GM10847 (cell line): ENCODE results near the gene LINC01488.

Experiments used
- POLR2A ChIP-seq: IDR thresholded peaks from 2 replicates; pipeline ENCODE4 v1.6.1; 2011; ENCODE audit not compliant: insufficient read length; ENCODE audit errors: extremely low read depth

LINC01488 gene

DNA sequence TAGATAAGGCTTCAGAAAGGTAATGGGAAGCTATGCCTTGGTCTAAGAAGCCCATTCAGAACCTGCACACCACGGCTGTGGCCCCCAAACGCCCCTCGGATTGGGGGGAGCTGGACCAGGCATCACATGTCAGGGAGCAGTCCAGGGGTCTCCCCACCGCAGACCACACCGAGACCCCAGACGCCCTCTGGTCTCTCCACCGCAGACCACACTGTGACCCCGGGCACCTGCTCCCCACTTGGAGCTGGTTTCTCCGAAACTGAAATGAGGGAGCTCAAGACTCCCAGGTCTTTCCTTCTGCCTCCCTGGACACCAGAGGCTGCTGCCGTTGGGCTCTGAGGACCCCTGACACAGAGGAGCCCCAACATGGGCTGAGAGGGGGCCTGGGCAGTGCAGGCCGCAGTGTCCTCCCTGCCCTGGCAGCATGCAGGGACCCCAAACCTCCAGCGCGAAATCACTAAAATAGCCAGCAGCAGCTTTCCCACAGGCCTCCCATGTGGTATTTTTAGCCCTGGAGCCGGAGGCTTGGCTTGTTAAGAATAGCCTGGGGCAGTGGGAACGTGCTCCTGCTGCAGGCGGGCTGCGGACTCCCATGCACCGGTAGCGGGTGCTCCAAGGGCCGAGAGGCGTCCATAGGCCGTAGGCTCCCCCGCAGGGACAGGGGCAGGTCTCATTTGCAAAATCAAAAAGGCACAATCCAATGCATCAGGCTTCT lies 7.7 kb downstream of the LINC01488 start:
- no peak for TF ChIP-seq POLR2A

DNA sequence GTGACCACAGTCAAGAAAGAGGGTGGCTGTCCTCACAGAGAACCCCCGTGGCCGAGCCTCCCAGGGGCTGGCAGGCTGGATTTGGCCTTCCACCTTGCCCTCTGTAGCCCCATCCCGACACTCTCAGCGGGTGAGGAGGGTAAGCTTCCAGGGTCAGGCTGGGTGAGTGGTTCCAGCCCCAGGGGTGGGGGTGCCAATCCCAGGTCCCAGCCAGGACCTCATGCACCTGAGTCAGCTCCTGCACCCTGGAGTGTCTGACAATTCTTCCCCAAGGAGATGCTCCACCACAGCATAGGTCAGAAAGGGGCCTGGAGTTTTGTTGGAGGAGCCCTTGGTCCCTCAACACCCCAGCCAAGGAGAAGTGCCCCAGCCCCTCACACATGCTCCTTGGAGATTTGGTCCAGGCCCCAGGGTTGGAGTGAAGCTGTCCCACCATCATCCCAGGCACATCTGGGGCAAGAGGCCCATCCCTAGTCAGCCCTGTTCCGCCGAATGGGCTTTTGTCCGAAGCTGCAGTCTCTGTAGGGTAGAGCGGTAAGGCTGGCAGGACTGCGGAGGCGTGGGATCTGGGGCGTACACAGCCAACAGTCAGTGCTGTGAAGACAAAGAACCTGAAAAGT lies 8.4 kb downstream of the LINC01488 start:
- TF ChIP-seq POLR2A = no peak

DNA sequence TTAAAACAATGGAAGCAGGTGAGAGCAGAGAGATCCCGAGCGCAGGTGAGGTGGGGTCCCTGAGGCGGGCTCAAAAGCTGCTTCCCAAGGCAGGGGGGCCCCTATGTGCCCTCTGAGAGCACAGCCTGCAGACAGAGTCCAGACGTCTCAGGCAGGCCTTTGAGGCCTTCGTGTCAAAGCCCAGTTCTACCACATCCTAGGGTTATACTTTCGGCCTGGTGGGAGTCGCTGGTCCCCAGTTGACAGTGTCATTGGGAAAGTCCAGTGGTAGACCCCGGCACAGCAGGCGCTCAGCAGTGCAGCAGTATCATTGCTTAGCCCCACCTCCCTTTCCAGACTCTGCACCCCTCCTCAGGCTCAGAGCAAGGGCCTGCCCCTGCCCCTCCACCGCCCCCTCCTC lies 9.1 kb downstream of the LINC01488 start:
- TF ChIP-seq POLR2A = no peak

DNA sequence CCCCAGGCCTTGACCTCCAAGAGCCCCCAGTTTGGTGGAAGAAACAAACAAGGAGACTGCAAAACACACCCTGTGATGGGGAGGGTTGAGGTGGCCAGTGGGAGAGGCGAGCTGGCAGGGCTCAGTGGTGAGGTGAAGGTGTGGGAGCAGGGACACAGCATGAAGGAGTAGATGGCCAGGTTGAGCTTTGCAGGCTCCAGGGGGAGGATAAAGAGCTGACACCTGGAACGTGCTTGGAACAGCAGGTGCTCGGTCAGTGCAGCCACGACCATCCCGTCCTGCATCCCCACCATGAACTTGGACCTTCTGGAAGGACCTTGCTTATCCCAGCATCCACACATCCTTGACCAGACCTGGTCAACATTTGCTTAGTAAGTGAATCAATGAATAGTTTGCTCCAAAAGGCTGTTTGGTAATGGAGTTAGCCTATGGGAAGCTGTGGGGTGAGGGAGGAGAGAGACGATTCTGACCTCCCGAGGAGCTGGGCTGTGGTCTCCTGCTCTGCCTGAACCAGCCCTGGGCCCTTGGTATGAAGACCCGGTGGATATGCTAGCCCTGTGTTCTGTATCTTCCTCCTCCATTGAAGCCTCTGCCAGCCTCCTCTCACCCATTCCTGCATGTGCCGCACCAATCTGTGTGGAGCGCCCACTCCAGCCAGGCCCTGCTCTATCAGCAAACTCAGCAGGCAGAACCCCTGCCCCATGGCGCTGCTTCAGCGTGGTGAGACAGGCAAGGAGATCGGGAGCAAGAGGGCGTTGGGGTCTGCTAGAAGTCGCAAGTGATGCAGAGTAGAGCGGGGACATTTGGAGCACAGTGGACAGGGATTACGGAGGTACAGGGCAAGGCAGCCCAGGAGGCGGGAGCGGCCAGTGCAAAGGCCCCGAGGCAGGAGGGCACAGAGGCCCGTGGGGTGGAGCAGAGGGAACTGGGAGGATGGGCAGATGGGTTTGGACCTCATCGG lies 9.9 kb downstream of the LINC01488 start:
- no peak for TF ChIP-seq POLR2A

DNA sequence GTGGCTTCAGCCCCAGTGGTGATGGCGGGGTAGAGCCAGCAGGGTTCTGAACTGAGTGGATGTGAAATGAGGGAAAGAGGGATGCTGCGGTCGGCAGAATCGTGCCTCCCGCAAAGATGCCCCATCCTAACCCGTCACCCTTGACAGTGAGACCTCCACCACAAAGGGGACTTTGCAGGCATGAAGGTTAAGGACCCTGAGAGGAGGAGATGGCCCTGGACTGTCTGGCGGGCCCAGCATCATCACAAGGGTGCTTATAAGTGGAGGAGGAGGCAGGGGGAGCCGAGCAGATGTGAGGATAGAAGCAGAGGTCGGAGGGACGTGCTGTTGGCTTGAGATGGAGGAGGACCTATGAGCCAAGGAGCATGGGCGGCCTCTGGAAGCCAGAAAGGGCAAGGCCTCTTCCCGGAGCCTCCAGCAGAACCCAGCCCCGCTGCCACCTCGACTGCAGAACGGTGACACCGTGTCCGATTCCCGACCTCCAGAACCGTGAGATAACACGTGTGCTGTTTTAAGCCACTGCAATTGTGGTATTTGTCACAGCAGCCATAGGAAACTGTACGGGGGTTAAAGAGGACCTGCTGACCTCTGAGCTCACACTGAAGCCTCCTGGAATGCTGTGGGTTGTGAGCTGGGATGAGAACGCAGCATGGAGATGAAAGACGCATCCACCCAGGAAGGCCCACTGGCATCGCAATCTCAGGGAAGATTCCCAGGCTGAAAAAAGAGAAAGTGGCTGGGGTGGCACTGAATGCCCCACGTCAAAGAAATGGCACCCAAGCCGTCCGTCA lies 10.9 kb downstream of the LINC01488 start:
- no peak for TF ChIP-seq POLR2A

DNA sequence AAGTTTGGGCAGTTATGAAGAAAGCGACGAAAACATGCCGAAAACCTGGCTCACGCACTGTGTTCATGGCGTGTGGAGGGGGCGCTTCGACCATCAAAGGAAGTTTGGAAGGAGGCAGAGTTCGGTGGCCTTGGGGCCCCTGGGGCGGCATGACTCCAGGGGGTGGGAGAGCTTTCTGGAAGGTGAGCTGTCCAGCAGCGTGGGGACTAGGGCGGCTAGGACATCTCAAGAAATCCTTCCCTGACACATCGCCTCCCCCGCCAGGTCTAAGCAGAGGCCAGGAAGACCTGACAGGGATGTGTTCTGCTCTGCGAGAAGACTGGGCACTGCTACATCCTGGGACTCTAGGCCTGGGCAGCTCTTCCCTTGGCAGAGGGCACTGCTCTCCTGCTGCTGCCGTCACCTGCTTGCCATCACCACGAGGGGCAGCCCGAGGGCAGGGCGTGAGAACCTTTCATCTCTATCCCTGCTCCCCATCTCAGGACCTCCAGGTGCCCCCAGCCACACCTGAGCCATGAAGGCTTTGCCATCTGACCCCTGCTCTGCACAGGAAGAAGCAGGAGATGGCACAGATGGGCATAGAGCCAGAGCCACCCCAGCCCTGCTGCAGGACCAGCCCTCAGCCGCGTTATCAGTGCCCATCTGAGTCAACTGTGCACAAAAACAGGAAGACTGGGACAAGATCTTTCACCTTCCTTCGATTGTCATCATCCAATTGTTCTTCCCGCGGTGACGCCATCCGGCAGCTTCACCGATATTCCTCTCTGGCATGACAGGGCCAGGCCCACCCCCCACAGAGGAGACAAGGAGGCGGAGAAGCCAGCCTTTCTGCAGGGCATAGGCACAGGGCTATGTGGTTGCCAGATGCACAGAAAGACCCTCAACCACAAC lies 12.7 kb downstream of the LINC01488 start:
- TF ChIP-seq POLR2A = no peak

DNA sequence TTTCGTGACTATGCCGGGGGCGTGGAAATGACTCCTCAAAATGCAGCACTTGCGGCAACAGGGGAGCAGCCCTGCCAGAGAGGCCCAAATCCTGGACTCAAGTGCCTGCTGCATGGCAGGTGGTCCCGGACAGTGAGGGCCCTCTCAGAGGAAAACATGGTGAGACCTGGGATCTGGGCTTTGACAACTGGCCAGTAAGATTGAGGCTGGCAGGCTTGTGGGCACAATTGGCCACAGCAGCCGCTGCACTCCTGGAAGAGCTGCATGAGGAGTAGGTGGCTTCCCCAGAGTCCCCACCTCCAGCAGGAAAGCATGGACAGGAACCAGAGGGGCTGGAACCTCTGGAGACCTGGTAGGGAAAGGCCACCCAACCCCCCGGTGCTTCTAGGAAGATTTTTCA lies 13.4 kb downstream of the LINC01488 start:
- no peak for TF ChIP-seq POLR2A

DNA sequence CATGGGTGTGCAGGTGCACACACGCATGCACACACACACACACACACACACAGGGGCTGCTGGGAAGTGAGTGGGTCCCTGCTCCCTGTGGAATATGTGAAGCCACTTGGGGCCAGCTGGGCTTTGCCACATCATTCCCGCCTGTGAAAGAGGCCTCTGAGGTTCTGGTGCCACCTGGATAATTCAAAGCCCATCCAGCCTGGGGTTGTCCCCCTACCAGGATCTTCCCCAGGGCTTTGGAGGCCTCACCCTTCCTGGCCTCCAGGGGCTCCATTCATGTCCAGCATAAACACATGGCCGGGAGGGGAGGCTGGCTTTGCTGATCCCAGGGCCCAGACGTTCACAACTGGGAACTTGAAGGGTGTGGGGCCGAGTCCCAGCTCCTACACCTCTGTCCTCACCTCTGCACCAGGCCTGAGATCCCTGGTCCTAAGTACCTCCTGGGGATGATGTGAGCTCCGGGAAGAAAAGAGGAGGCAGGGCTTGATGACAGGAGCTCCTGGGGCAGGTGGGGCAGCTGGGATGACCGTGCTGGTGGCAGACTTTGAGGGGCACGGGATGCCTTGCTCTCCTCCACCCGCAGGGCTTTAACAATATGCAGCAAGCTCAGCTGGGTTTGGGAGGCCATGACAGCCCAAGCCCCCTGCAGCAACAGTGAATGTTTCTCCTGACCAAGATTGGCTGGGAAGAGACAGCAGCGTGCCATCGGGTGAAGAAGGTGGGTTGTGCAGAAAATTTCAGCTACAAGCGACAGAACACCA lies 14.2 kb downstream of the LINC01488 start:
- no peak for TF ChIP-seq POLR2A

DNA sequence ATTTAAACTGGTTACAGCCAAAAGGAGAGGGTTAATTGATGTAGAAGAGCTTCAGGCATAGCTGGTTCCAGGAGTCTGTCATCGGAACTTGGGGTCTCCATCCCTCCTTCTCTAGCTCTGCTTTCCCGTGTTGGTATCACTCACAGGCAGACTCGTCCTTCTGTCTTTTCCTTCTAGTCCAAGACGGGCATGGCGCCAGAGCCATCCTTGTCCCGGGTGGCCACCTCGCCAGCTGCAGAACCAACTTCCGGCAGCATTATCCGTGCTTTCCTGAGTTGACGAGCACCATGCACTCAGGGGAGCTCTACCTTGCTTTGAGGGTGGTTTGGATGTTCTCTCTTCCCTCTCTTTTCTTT lies 14.7 kb downstream of the LINC01488 start:
- no peak for TF ChIP-seq POLR2A

DNA sequence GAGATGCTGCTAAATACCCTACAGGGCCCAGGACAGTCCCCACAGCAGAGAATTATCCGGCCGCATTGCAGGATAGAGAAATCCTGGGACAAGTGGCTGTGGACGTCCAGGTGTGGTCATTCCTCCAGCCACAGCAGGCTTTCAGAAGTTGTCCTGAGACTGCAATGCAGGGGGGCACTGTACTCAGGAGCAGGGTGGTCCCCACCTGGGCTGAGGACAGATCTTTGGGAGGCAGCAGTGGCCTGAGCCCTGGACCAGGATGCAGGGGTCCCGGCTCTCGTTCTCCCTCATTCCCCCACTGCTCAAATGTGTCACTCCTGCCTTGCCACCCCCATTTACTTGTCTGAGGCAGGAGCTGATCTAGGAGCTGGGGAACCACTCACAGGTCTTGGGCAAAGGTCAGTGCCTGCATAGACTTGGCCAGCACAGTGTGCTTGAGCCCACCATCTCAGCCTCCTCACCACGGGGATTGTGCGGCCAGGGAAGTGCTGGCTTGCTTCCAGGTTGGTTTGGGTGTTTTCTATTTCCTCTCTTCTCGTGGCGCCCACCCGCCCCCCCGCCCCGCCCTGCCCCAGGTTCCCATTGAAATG lies 15.3 kb downstream of the LINC01488 start:
- no peak for TF ChIP-seq POLR2A

DNA sequence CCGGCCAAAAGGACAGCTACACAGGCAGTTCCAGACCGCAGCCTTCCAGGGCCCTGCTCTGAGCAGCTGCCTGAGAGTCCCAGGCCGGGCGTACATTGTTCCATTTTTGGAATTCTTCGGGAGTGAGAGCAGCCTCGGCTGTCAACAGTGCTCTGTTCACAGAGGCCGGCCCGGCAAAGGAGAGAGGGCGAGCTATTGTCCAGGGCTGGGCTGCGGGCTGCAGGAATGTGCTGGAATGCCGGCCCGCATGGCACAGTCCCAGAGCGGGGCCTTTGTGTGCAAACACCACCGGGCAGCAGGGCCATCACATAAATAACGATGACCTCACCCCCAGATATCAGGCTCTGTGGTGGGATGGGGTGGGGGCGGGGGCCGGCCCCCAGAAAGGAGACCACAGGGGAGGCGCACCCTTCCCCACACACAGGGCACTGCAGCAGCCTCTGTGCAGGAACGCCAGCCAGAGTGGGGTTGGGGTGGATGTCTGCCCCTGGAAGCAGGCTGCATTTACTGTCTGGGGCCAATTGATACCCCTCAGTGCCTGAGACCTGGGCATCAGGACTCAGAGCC lies 15.8 kb downstream of the LINC01488 start:
- TF ChIP-seq POLR2A = no peak

DNA sequence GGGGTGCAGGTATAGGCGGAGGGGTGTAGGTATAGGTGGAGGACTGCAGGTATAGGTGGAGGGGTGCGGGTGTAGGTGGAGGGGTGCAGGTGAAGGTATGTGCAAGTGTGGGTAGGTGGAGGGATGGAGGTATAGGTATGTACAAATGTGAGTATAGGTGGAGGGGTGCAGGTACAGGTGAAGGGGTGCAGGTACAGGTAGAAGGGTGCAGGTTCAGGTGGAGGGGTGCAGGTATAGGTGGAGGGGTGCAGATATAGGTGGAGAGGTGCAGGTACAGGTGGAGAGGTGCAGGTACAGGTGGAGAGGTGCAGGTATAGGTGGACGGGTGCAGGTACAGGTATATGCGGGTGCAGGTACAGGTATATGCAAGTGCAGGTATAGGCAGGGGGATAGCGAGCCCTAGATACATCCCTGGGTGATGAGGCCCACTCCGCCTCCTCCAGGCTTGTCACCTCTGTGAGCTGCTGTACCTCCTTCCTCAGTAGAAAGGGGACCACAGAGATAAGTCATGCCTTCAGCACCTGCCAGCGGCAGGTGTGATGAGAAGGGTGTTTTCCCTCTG lies 17.2 kb downstream of the LINC01488 start:
- TF ChIP-seq POLR2A = no peak
